Measurements from ENCODE around the gene SREBF2. TPM values are rescaled to one million over a fixed set of nuclear protein-coding genes. Genes with fewer than 3 reads are reported as not detected.

The SREBF2 gene
- total and polyA plus RNA-seq, 2 donors (not counting 3 experiments of a cell fraction or from before 2014, with no cell fraction given), result 101 to 136 TPM

GRCh38 chr22:41838842-41839618 lies 6.1 kb downstream of the SREBF2 start:
- dilution Hi-C loops (cut with MboI; ENCODE audit: extremely low pct_ligation_motif_present, low sequenced_read_pairs), result no loop called here
- Histone ChIP-seq H3K36me3 (ENCODE audit: control insufficient read depth in 2 of 2, extremely low read depth in 1 of 2, insufficient read depth in 2 of 2, low read length in 2 of 2) (peaks cover 3 to 14% of the 10 kb centered on the region in 2 experiments), H3K4me3 (replicated peaks in 1 of 3; ENCODE audit: insufficient read depth in 1 of 3, low read depth in 1 of 3, low read length in 3 of 3) (no peak overlapping the region), H3K9ac (replicated peaks; ENCODE audit: extremely low read depth, insufficient read depth, low read length) (no peak overlapping the region), H3K4me2 (ENCODE audit: insufficient read depth, low read length) (no peak overlapping the region), H3K27me3 (ENCODE audit: control insufficient read depth in 2 of 2, insufficient read depth in 2 of 2, low read length in 2 of 2) (no peaks in the 10 kb centered on the region), H4K20me1 (replicated peaks; ENCODE audit: control insufficient read depth, extremely low read depth, insufficient read depth, low read length) (peaks cover under 1% of the 10 kb centered on the region), H3K79me2 (ENCODE audit: control insufficient read depth, insufficient read depth, low read length) (peaks cover 89% of the 10 kb centered on the region), H3K4me1 (ENCODE audit: control insufficient read depth, extremely low read depth, insufficient read depth, low read length) (peaks cover 8% of the 10 kb centered on the region), H3K9me1 (replicated peaks; ENCODE audit: control insufficient read depth, extremely low read depth, insufficient read depth, low read length) (no peaks in the 10 kb centered on the region), H3K9me3 (replicated peaks; ENCODE audit: control insufficient read depth, insufficient read depth, low read length) (no peaks in the 10 kb centered on the region), H2AFZ (ENCODE audit: low read depth, low read length) (no peak overlapping the region), H3K27ac (ENCODE audit: insufficient read depth, low read depth, low read length) (no peak overlapping the region)
- DNase-seq (ENCODE audit: low read depth, low spot score) (no peak), FAIRE-seq (no peak)
- ChIA-PET CTCF (interaction anchor here (0.7 to 1.2 kb wide), 7 partner anchors 14 to 118 kb away, joined by 3 to 5 read pairs (median 3); no protein-coding TSS in a partner anchor), POLR2A (no interaction called here)
- TF ChIP-seq JUN (IDR thresholded peaks at IDR 0.05; ENCODE audit: borderline replicate concordance, insufficient read depth, insufficient read length, low read depth) (no peak), POLR2A (IDR thresholded peaks at IDR 0.05; ENCODE audit: low read depth, low read length) (no peak), MAX (IDR thresholded peaks at IDR 0.05; ENCODE audit: insufficient read depth, insufficient read length) (no peak)
- intact Hi-C loops (cut with micrococcal nuclease), result no loop called here
- BruUV-seq (replicated peaks), result no TSS peak

GRCh38 chr22:41840216-41840615 lies 7.3 kb downstream of the SREBF2 start:
- no peak for FAIRE-seq
- no peak overlapping the region for H2AFZ ChIP-seq (ENCODE audit: low read depth, low read length)
- H3K9ac ChIP-seq (replicated peaks; ENCODE audit: extremely low read depth, insufficient read depth, low read length), result no peak overlapping the region
- H3K79me2 ChIP-seq (ENCODE audit: control insufficient read depth, insufficient read depth, low read length), result peaks cover 91% of the 10 kb centered on the region
- no peaks in the 10 kb centered on the region for H3K4me1 ChIP-seq (ENCODE audit: control insufficient read depth, extremely low read depth, insufficient read depth, low read length)
- ChIA-PET CTCF (interaction anchor here (0.8 to 1.2 kb wide), 5 partner anchors 13 to 101 kb away, joined by 3 to 5 read pairs (median 3); no protein-coding TSS in a partner anchor), POLR2A (no interaction called here)
- H3K9me3 ChIP-seq (replicated peaks; ENCODE audit: control insufficient read depth, insufficient read depth, low read length), result no peaks in the 10 kb centered on the region
- no TSS peak for BruUV-seq (replicated peaks)
- peaks cover 3 to 11% of the 10 kb centered on the region in 2 experiments for H3K36me3 ChIP-seq (ENCODE audit: control insufficient read depth in 2 of 2, extremely low read depth in 1 of 2, insufficient read depth in 2 of 2, low read length in 2 of 2)
- intact Hi-C loops (cut with micrococcal nuclease) (no loop called here), dilution Hi-C loops (cut with MboI; ENCODE audit: extremely low pct_ligation_motif_present, low sequenced_read_pairs) (no loop called here)
- DNase-seq (ENCODE audit: low read depth, low spot score), result no peak
- no peak overlapping the region for H3K4me3 ChIP-seq (replicated peaks in 1 of 3; ENCODE audit: insufficient read depth in 1 of 3, low read depth in 1 of 3, low read length in 3 of 3)
- H3K4me2 ChIP-seq (ENCODE audit: insufficient read depth, low read length), result no peak overlapping the region
- H3K27me3 ChIP-seq (ENCODE audit: control insufficient read depth in 2 of 2, insufficient read depth in 2 of 2, low read length in 2 of 2), result no peaks in the 10 kb centered on the region
- H3K9me1 ChIP-seq (replicated peaks; ENCODE audit: control insufficient read depth, extremely low read depth, insufficient read depth, low read length), result no peaks in the 10 kb centered on the region
- no peak for TF ChIP-seq JUN (IDR thresholded peaks at IDR 0.05; ENCODE audit: borderline replicate concordance, insufficient read depth, insufficient read length, low read depth)
- TF ChIP-seq EZH2 (IDR thresholded peaks at IDR 0.05; ENCODE audit: borderline replicate concordance, low read depth, low read length, severe bottlenecking), result no peak
- TF ChIP-seq POLR2A (IDR thresholded peaks at IDR 0.05; ENCODE audit: low read depth, low read length), result no peak
- no peak for TF ChIP-seq MAX (IDR thresholded peaks at IDR 0.05; ENCODE audit: insufficient read depth, insufficient read length)
- TF ChIP-seq POLR2AphosphoS5 (IDR thresholded peaks at IDR 0.05; ENCODE audit: insufficient read depth, low read depth, low read length), result no peak
- no peak for TF ChIP-seq MYC (IDR thresholded peaks at IDR 0.05; ENCODE audit: low read depth, low read length)
- no peak for TF ChIP-seq CTCF (IDR thresholded peaks at IDR 0.05; ENCODE audit: extremely low read depth in 1 of 2, insufficient read depth in 1 of 2, low read depth in 1 of 2, low read length in 2 of 2)
- TF ChIP-seq GATA2 (IDR thresholded peaks at IDR 0.05; ENCODE audit: insufficient read depth, insufficient read length, low read depth, low read length), result no peak
- no peak for TF ChIP-seq FOS (IDR thresholded peaks at IDR 0.05; ENCODE audit: borderline replicate concordance, insufficient read depth, low read length)
- peaks cover 2% of the 10 kb centered on the region for H4K20me1 ChIP-seq (replicated peaks; ENCODE audit: control insufficient read depth, extremely low read depth, insufficient read depth, low read length)
- no peak overlapping the region for H3K27ac ChIP-seq (ENCODE audit: insufficient read depth, low read depth, low read length)

Measured in endothelial cell of umbilical vein (primary cell).